Mesothelial cell of epicardium (in vitro differentiated cells): ENCODE results near the gene ZNF268. TPM values are rescaled to one million over a fixed set of nuclear protein-coding genes. Genes with fewer than 3 reads are reported as not detected.

ENCODE experiments used
- DNase-seq, 2 experiments: peaks; one replicate each; pipeline ENCODE4 v3.0.0; 2021; ENCODE audit warnings: low spot score in 2 of 2; ENCODE audit not compliant: unreplicated experiment in 2 of 2
- H3K27ac Mint-ChIP-seq: 2 replicates; pipeline ENCODE4 v1.8.0; 2021; ENCODE audit warnings: mixed read lengths
- H3K27me3 Mint-ChIP-seq: 2 replicates; pipeline ENCODE4 v1.8.0; 2021; ENCODE audit warnings: low read depth, mixed read lengths
- H3K36me3 Mint-ChIP-seq: 2 replicates; pipeline ENCODE4 v1.8.0; 2021; ENCODE audit warnings: mixed read lengths
- H3K4me1 Mint-ChIP-seq: 2 replicates; pipeline ENCODE4 v1.8.0; 2021; ENCODE audit warnings: mixed read lengths
- H3K4me3 Mint-ChIP-seq: 2 replicates; pipeline ENCODE4 v1.8.0; 2021; ENCODE audit warnings: mild to moderate bottlenecking, moderate library complexity, mixed read lengths
- H3K9me3 Mint-ChIP-seq: 2 replicates; pipeline ENCODE4 v1.8.0; 2021; ENCODE audit warnings: mixed read lengths
- total RNA-seq: library from RNA; stranded (reverse); gene quantifications from 3 replicates; pipeline ENCODE4 v1.2.1, GENCODE V29; 2021
- TF ChIP-seq, protein P1 (sequence below): fragments of 200-600 bp; sonication (generic); IDR thresholded peaks from one replicate; pipeline ENCODE4 v1.5.0; 2021; ENCODE audit warnings: antibody characterized with exemption; ENCODE audit not compliant: unreplicated experiment

Gene ZNF268
- total RNA-seq, 1 donor from 2014 or later, result 30.3 TPM

DNA sequence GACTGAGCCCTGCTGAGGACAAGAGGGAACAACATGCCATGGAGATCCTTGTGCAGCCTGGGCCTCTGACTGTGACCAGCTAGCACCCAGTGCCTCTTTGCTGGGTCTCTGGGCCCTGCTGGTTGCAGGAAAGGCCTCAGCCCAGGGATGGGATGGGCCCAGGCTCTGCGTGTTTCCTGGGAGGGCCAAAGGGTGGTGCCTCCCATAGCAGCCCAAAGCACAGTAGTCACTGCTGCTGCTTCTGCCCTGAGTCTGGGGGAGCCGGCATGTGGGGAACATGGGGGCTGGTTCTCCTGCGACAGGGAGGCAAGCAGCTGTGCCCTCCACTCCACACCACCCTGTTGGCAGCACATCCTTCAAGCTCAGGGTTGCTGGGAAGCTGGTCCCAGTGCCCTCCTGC is 35.9 kb downstream of the ZNF268 start:
- peaks cover 12% of the 10 kb centered on the region for H3K36me3 Mint-ChIP-seq
- peaks cover 48% of the 10 kb centered on the region for H3K9me3 Mint-ChIP-seq
- no peak overlapping the region for H3K27ac Mint-ChIP-seq
- no peak overlapping the region for H3K4me3 Mint-ChIP-seq
- DNase-seq, result no peak
- TF ChIP-seq, protein P1, sequence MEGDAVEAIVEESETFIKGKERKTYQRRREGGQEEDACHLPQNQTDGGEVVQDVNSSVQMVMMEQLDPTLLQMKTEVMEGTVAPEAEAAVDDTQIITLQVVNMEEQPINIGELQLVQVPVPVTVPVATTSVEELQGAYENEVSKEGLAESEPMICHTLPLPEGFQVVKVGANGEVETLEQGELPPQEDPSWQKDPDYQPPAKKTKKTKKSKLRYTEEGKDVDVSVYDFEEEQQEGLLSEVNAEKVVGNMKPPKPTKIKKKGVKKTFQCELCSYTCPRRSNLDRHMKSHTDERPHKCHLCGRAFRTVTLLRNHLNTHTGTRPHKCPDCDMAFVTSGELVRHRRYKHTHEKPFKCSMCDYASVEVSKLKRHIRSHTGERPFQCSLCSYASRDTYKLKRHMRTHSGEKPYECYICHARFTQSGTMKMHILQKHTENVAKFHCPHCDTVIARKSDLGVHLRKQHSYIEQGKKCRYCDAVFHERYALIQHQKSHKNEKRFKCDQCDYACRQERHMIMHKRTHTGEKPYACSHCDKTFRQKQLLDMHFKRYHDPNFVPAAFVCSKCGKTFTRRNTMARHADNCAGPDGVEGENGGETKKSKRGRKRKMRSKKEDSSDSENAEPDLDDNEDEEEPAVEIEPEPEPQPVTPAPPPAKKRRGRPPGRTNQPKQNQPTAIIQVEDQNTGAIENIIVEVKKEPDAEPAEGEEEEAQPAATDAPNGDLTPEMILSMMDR, result no peak
- H3K4me1 Mint-ChIP-seq, result no peaks in the 10 kb centered on the region
- H3K27me3 Mint-ChIP-seq, result no peaks in the 10 kb centered on the region

DNA sequence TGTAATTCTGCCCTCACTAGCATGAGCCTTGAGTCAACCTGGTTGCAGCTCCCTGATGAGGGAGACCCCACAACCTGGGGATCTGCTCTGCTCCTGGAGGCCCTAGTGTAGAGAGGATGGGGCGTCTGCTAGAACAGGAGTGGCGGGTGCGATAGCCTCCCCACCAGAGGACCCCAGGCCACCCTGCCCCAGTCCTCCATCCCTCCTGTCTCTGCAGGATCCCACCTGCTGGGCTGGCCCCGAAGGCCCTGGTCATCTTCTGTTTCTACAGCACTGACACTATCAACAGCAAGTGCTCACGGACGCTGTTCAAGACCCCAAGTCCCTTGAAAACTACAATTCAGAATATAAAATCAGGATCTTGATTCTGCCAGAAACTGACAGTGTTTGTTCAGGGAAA is 39.2 kb downstream of the ZNF268 start:
- no peak overlapping the region for H3K27ac Mint-ChIP-seq
- TF ChIP-seq, protein P1, result no peak
- DNase-seq, result no peak
- H3K4me1 Mint-ChIP-seq, result no peaks in the 10 kb centered on the region
- H3K36me3 Mint-ChIP-seq, result peaks cover 8% of the 10 kb centered on the region
- no peak overlapping the region for H3K4me3 Mint-ChIP-seq
- H3K27me3 Mint-ChIP-seq, result no peaks in the 10 kb centered on the region
- peaks cover 46% of the 10 kb centered on the region for H3K9me3 Mint-ChIP-seq

DNA sequence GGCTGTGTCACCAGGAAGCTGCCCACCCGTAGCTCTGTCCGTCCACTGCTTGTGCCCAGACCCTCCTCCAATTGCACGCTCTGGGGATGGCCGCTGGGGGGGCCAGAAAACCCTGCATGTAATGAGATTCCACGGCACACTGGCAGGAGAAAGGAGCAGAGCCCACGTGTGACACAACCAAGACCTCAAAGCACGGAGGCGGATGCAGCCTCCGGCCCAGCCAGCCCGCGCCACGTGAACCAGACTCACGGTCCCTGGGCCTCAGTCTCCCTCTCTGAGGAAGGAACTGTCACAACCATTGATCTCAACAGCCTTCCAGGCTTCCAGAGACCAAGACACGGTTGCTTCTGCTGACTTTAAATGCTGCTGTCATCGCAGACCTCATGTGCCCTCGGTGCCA is 39.9 kb downstream of the ZNF268 start:
- Mint-ChIP-seq H3K27me3 (no peaks in the 10 kb centered on the region), H3K4me1 (no peaks in the 10 kb centered on the region), H3K36me3 (peaks cover 8% of the 10 kb centered on the region), H3K9me3 (peaks cover 46% of the 10 kb centered on the region), H3K27ac (no peak overlapping the region), H3K4me3 (no peak overlapping the region)
- DNase-seq, result no peak
- TF ChIP-seq, protein P1, result no peak

DNA sequence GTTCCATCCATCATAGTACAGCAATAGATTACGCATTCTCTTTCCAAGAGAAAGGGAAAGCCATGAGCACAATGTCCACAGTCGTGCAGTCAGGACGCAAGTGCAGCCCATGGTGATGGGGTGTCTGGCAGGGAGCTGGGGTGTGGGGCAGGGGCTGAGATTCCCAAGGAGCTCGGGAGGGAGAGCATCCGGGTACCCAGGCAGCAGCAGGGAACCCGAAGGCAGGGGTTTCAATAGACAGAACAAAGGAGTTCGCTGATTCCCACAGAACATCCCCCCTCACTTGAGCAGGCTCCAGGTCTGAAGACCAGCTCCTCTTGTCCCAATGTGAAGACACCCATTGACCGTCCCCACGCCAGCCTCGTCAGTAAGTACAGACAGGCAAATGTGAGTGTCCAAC is 40.9 kb downstream of the ZNF268 start:
- Mint-ChIP-seq H3K36me3 (peaks cover 8% of the 10 kb centered on the region), H3K4me1 (no peaks in the 10 kb centered on the region)

DNA sequence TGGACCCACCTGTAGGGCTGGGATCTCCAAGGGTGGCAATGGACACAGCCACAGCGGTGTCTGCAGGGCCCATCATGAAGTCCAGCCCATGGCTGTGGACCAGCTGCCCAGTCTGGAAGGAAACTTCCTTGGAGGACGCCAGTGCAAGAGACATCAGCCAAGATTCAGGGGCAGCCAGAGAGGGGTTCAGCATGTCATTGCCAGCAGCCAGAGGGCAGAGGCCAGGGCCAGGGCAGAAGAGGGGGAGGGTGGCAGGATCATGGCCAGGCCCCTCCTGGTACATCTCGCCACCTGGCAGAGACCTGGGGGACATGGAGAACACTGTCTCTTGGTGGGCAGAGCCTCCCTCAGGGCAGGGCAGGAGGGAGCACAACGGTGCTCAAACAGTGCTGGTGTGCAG is 44.2 kb downstream of the ZNF268 start:
- peaks cover 41% of the 10 kb centered on the region for H3K9me3 Mint-ChIP-seq
- no peaks in the 10 kb centered on the region for H3K4me1 Mint-ChIP-seq
- H3K27me3 Mint-ChIP-seq, result no peaks in the 10 kb centered on the region
- H3K27ac Mint-ChIP-seq, result no peak overlapping the region
- TF ChIP-seq, protein P1, result no peak
- H3K36me3 Mint-ChIP-seq, result peaks cover 12% of the 10 kb centered on the region
- H3K4me3 Mint-ChIP-seq, result no peak overlapping the region
- DNase-seq, result no peak

More for the DNA sequence above, 40.9 kb downstream of the ZNF268 start:
- Mint-ChIP-seq H3K9me3 (peaks cover 46% of the 10 kb centered on the region), H3K4me3 (no peak overlapping the region), H3K27ac (no peak overlapping the region), H3K27me3 (no peaks in the 10 kb centered on the region)
- TF ChIP-seq, protein P1, result no peak
- no peak for DNase-seq

DNA sequence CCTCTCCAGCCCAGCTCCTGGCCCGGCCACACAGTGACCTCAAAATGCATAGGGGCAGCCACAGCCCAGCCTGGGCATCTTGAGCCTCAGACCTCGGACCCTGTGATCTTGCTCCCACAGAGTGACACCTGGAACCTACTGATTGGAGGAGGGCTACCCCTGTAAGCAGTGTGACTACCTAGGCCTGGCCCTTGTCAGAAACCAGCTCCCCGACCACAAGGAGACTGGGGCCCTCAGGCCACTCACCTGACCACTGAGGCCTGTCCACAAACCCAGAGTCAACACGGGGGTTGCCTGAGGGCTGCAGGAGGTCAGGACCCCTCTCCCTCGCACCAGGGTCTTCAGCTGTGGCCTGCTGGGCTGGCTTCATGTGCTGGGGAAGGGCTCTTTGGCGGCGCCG is 45.4 kb downstream of the ZNF268 start:
- Mint-ChIP-seq H3K27me3 (no peaks in the 10 kb centered on the region), H3K36me3 (peaks cover 12% of the 10 kb centered on the region), H3K27ac (no peak overlapping the region), H3K4me3 (no peak overlapping the region), H3K4me1 (no peaks in the 10 kb centered on the region), H3K9me3 (peaks cover 50% of the 10 kb centered on the region)
- TF ChIP-seq, protein P1, result no peak
- DNase-seq, result no peak
